HFFc6 (cell line): ENCODE data around the gene KRTAP1-4. TPM values are rescaled to one million over a fixed set of nuclear protein-coding genes. Genes with fewer than 3 reads are reported as not detected.
"Not testable (repeated sequence)": the region's sequence is repeated elsewhere in the genome, so short reads cannot be mapped to it uniquely, and the experiment has no call there.

Experiments
- DNase-seq: peaks from one replicate; pipeline ENCODE4 v3.0.0-alpha.2; 2018
- H3K27ac Mint-ChIP-seq: 2 replicates; pipeline ENCODE4 v1.8.0; 2020; ENCODE audit warnings: mild to moderate bottlenecking, mixed read lengths
- H3K27me3 Mint-ChIP-seq: 2 replicates; pipeline ENCODE4 v1.8.0; 2021; ENCODE audit warnings: mild to moderate bottlenecking, moderate library complexity, mixed read lengths; ENCODE audit not compliant: insufficient read depth
- H3K36me3 Mint-ChIP-seq: 2 replicates; pipeline ENCODE4 v1.8.0; 2021; ENCODE audit warnings: low read depth, mixed read lengths
- H3K4me1 Mint-ChIP-seq: 2 replicates; pipeline ENCODE4 v1.8.0; 2020; ENCODE audit warnings: low read depth, mixed read lengths
- H3K4me3 Mint-ChIP-seq: 2 replicates; pipeline ENCODE4 v1.8.0; 2020; ENCODE audit warnings: mild to moderate bottlenecking, moderate library complexity, mixed read lengths
- H3K9me3 Mint-ChIP-seq: 2 replicates; pipeline ENCODE4 v1.8.0; 2020; ENCODE audit warnings: mild to moderate bottlenecking, mixed read lengths
- total RNA-seq, 6 experiments: library from RNA; stranded (reverse); fragmentation: NEBNext Ultra II Directional; extraction: Animal tissue kit (Norgen Biotek cat#: 25700); gene quantifications; 2 replicates in 1 of 6; 3 replicates in 5 of 6; pipeline ENCODE4 v1.2.3, GENCODE V29; 2021
- TF ChIP-seq, protein P1 (sequence below): fragments of 200-600 bp; sonication (generic); IDR thresholded peaks from 2 replicates; pipeline ENCODE4 v1.5.0; 2021; ENCODE audit warnings: antibody characterized with exemption, mild to moderate bottlenecking

KRTAP1-4 gene
- total RNA-seq, 6 experiments from 2014 or later = not detected

DNA sequence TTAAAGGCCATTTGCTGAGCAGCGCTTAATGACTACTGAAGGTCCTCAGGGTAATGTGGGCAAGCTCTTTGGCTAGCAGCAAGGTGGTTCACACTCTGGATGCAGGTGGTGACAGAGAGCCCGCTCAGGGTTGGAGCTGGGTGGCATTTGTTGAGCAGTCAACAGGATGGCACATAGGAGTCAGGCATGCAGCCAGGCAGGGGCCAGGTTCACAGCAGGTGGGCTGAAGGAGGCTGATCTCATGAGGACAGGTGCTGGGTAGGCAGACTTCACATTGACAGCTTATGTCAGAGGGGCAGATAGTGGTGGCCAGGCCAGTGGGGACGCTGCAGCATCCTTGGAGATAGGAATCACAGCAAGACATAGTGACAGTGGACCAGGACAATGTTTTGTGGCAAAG, 25.6 kb downstream of the KRTAP1-4 start:
- Mint-ChIP-seq H3K9me3 (no peaks in the 10 kb centered on the region), H3K36me3 (no peaks in the 10 kb centered on the region), H3K27me3 (no peaks in the 10 kb centered on the region), H3K4me1 (peaks cover 30% of the 10 kb centered on the region), H3K27ac (no peak overlapping the region), H3K4me3 (no peak overlapping the region)
- no peak for DNase-seq
- TF ChIP-seq, protein P1, sequence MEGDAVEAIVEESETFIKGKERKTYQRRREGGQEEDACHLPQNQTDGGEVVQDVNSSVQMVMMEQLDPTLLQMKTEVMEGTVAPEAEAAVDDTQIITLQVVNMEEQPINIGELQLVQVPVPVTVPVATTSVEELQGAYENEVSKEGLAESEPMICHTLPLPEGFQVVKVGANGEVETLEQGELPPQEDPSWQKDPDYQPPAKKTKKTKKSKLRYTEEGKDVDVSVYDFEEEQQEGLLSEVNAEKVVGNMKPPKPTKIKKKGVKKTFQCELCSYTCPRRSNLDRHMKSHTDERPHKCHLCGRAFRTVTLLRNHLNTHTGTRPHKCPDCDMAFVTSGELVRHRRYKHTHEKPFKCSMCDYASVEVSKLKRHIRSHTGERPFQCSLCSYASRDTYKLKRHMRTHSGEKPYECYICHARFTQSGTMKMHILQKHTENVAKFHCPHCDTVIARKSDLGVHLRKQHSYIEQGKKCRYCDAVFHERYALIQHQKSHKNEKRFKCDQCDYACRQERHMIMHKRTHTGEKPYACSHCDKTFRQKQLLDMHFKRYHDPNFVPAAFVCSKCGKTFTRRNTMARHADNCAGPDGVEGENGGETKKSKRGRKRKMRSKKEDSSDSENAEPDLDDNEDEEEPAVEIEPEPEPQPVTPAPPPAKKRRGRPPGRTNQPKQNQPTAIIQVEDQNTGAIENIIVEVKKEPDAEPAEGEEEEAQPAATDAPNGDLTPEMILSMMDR = no peak

DNA sequence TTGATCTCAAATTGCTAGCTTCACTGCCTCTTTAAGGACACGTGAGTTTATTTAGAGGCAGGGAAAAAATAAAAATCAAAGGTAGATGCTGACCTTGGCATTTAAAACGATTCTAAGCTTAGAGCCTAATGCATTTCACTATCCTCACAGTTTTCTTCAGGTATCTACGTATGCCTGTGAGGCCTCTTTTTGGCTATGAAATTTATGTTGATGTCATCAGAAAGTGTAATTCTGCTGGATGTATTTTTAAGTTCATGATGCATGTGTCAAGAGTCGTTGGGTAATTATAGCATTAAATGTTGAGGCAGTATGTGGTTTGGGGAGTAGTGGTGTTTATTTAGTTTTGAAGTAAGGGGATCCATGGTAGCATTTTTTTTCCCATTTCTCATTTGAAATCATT, 26.1 kb downstream of the KRTAP1-4 start:
- Mint-ChIP-seq H3K36me3 (no peaks in the 10 kb centered on the region), H3K4me3 (no peak overlapping the region), H3K27ac (no peak overlapping the region), H3K9me3 (no peaks in the 10 kb centered on the region), H3K27me3 (no peaks in the 10 kb centered on the region), H3K4me1 (peaks cover 25% of the 10 kb centered on the region)
- TF ChIP-seq, protein P1 = no peak
- no peak for DNase-seq

DNA sequence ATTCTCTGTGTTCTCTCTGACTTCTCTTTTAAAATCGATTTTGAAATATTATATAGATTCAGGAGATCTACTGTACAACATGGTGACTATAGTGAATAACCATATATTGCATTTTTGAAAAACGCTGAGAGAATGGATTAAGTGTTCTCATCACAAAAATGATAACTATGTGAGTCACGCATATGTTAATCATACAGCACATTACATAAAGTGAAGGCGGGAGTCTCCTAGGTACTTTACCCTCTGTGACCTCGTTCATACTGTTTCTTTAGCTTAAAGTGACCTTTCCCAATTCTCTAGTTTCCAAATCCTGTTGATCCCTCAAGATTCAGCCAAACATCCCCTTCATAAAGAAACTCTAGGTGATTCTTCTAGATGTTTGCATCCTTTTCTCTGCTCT, 27.2 kb downstream of the KRTAP1-4 start:
- Mint-ChIP-seq H3K4me1 (peaks cover 20% of the 10 kb centered on the region), H3K36me3 (no peaks in the 10 kb centered on the region), H3K27me3 (no peaks in the 10 kb centered on the region), H3K27ac (peak overlapping the region; percentile 4; the same call in 1 of the 2 replicates), H3K4me3 (no peak overlapping the region), H3K9me3 (no peaks in the 10 kb centered on the region)
- TF ChIP-seq, protein P1 = no peak
- no peak for DNase-seq

DNA sequence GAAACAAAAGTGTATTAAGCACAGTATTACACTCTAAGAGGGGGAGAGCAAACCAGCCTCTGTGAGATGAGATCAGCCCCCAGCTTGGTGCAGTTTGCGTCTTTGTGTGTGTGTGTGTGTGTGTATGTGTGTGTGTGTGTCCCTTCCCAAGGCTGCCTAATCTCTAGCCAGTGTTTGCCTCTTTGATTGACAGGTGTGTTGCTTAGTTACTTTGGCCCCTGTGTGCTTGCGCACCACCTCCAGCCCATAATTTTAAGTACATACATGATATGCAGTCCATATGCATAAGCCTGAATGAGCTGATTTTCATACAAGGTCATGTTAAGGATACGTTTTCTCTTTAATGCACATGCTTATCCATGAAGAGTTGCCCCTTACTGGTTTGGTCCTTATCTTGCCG, 28.2 kb downstream of the KRTAP1-4 start:
- no peaks in the 10 kb centered on the region for H3K36me3 Mint-ChIP-seq
- H3K4me1 Mint-ChIP-seq = peaks cover 30% of the 10 kb centered on the region
- no peaks in the 10 kb centered on the region for H3K9me3 Mint-ChIP-seq
- H3K27ac Mint-ChIP-seq = no peak overlapping the region
- no peaks in the 10 kb centered on the region; the same call in 1 of the 2 replicates for H3K27me3 Mint-ChIP-seq
- no peak for DNase-seq
- H3K4me3 Mint-ChIP-seq = no peak overlapping the region
- TF ChIP-seq, protein P1 = no peak

DNA sequence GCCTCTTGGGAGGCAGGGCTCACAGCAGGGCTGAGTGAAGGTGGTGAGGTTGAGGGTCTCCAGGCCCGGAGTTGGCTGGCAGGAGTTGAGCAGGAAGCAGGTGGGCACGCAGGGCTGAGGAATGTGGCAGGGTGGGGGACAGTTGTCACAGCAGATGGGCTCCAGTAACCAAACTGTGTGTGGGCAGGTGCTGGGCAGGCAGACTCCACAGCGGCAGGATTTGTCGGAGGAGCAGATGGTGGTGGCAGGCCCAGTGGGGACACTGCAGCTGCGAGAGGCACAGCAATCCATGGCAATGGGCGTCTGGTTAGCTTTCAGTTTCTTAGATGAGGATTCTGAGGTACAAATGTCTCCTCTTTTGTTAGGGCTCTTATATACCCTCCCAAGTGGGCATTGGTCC, 30.4 kb downstream of the KRTAP1-4 start, which contains the start of gene KRTAP3-2:
Gene KRTAP3-2 (minus strand): TSS at position 344 of the 400 bp plus-strand sequence. CDS start 53 bp downstream, at position 291.
- H3K36me3 Mint-ChIP-seq, H3K27me3 Mint-ChIP-seq, H3K4me3 Mint-ChIP-seq, H3K27ac Mint-ChIP-seq, DNase-seq, H3K9me3 Mint-ChIP-seq: not testable (repeated sequence)
- H3K4me1 Mint-ChIP-seq = peaks cover 33% of the 10 kb centered on the region

DNA sequence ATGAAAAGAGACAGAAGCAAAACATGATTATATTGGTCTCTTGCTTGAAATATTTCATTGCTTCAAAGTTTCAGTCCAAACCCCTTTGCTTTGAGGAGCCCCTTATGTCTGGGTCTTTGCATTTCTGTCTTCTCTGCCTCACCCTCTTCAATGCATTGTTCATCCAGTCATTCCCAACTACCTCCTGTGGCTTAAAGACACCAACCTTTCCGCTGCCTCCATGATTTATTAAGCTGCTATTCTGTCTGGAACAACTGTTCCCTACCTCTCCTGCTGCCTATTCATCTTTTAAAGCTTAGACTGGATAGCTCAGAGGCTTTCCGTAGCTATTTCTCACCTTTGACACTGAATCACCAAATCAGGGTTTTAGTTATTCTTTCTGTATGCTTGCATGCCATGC, 32.6 kb downstream of the KRTAP1-4 start:
- H3K36me3 Mint-ChIP-seq = no peaks in the 10 kb centered on the region
- no peaks in the 10 kb centered on the region; the same call in none of the 2 replicates for H3K27me3 Mint-ChIP-seq
- no peak overlapping the region for H3K27ac Mint-ChIP-seq
- TF ChIP-seq, protein P1 = no peak
- no peak overlapping the region for H3K4me3 Mint-ChIP-seq
- no peak for DNase-seq
- H3K4me1 Mint-ChIP-seq = peaks cover 22% of the 10 kb centered on the region
- H3K9me3 Mint-ChIP-seq = no peaks in the 10 kb centered on the region
